HepG2 (cell line): ENCODE data around the gene TIMM10. TPM values are rescaled to one million over a fixed set of nuclear protein-coding genes. Genes with fewer than 3 reads are reported as not detected.

Experiments
- HDAC2 ChIP-seq: sonication (generic); formaldehyde crosslinking; IDR thresholded peaks from 2 replicates; pipeline ENCODE4 v1.4.0; 2020; ENCODE audit warnings: missing genetic modification reagents
- HNRNPUL1 ChIP-seq: fragments of 200-400 bp; formaldehyde crosslinking; IDR thresholded peaks from 2 replicates; pipeline ENCODE4 v1.6.1; 2017; ENCODE audit warnings: low read depth, mild to moderate bottlenecking, low read length, moderate library complexity
- PAWR ChIP-seq: sonication (generic); formaldehyde crosslinking; IDR thresholded peaks from 2 replicates; pipeline ENCODE4 v1.4.0; 2020; ENCODE audit warnings: missing genetic modification reagents, mild to moderate bottlenecking, borderline replicate concordance
- POGZ ChIP-seq: sonication (generic); formaldehyde crosslinking; IDR thresholded peaks from 2 replicates; pipeline ENCODE4 v1.4.0; 2020; ENCODE audit warnings: mild to moderate bottlenecking, missing genetic modification reagents
- REPIN1 ChIP-seq: sonication (generic); formaldehyde crosslinking; IDR thresholded peaks from 2 replicates; pipeline ENCODE4 v1.8.0; 2022; ENCODE audit warnings: missing genetic modification reagents, low read depth, mild to moderate bottlenecking, borderline replicate concordance
- SAP130 ChIP-seq: IDR thresholded peaks from 2 replicates; pipeline ENCODE4 v1.6.1; 2016; ENCODE audit warnings: low read depth
- SKIL ChIP-seq: sonication (generic); formaldehyde crosslinking; IDR thresholded peaks from 2 replicates; pipeline ENCODE4 v1.8.0; 2022; ENCODE audit warnings: missing genetic modification reagents, mild to moderate bottlenecking, moderate library complexity, borderline replicate concordance
- TBX3 ChIP-seq: fragments of 450-650 bp; IDR thresholded peaks from 2 replicates; pipeline ENCODE4 v1.6.1; 2017; ENCODE audit warnings: antibody characterized with exemption, mild to moderate bottlenecking, inconsistent platforms, borderline replicate concordance
- USF2 ChIP-seq, 2 experiments: sonication (generic) in 1 of 2; formaldehyde crosslinking in 1 of 2; IDR thresholded peaks; 2 replicates each; pipeline versions ENCODE4 v1.5.1 to v1.6.1; 2011 to 2020; ENCODE audit warnings: borderline replicate concordance in 1 of 2, low read depth in 1 of 2, low read length in 1 of 2, mild to moderate bottlenecking in 1 of 2, missing genetic modification reagents in 1 of 2, moderate library complexity in 1 of 2
- ZBTB33 ChIP-seq: sonication (generic); formaldehyde crosslinking; IDR thresholded peaks from 2 replicates; pipeline ENCODE4 v1.4.0; 2020; ENCODE audit warnings: missing genetic modification reagents
- ZBTB8A ChIP-seq: sonication (generic); formaldehyde crosslinking; IDR thresholded peaks from 2 replicates; pipeline ENCODE4 v1.4.0; 2020; ENCODE audit warnings: mild to moderate bottlenecking, low read depth, missing genetic modification reagents, borderline replicate concordance
- ZHX2 ChIP-seq, 2 experiments: sonication (generic) in 1 of 2; formaldehyde crosslinking in 1 of 2; IDR thresholded peaks; 2 replicates each; pipeline versions ENCODE4 v1.6.1 to v1.9.0; 2014 to 2022; ENCODE audit warnings: antibody characterized with exemption in 1 of 2, borderline replicate concordance in 1 of 2, inconsistent platforms in 1 of 2, low read depth in 1 of 2, missing genetic modification reagents in 1 of 2
- ZNF432 ChIP-seq: sonication (generic); formaldehyde crosslinking; IDR thresholded peaks from 2 replicates; pipeline ENCODE4 v1.5.0; 2020; ENCODE audit warnings: missing genetic modification reagents, mild to moderate bottlenecking, borderline replicate concordance
- polyA plus RNA-seq, 8 experiments: library from polyadenylated mRNA; depleted of rRNA in 3 of 8; stranded (reverse) in 7 of 8; unstranded in 1 of 8; fragments of >200 nt; fragmentation: Illumina TruSeq in 4 of 8; extraction: Trizol in 4 of 8; gene quantifications; 2 replicates each; pipeline versions ENCODE4 v1.2.1 to v1.2.3, GENCODE V29; 2011 to 2016; ENCODE audit warnings: low read depth in 4 of 8, missing spikeins in 1 of 8, mixed read lengths in 1 of 8; ENCODE audit not compliant: insufficient read depth in 1 of 8
- total RNA-seq, 5 experiments: library from RNA; depleted of rRNA; stranded (reverse); fragments of >200 nt; fragmentation: Illumina TruSeq; extraction: Trizol; gene quantifications; 2 replicates each; pipeline ENCODE4 v1.2.3, GENCODE V29; 2016; ENCODE audit warnings: low read depth in 1 of 5

TIMM10 gene
- total and polyA plus RNA-seq, 2 of the 13 experiments (the other 11 are each of a cell fraction or from before 2014, with no cell fraction given), result 67.8 to 82.2 TPM

- no peak for TF ChIP-seq ZHX2 (IDR thresholded peaks at IDR 0.05; ENCODE audit: low read depth)
- TF ChIP-seq ZHX2 (CRISPR knock-in tag; IDR thresholded peaks at IDR 0.05; ENCODE audit: borderline replicate concordance), result peak; percentile 84; the same call in 1 of the 2 replicates
- TF ChIP-seq ZNF432 (CRISPR knock-in tag), result no peak
- peak; percentile 18; the same call in 1 of the 2 replicates for TF ChIP-seq ZBTB33 (CRISPR knock-in tag)
- TF ChIP-seq PAWR (CRISPR knock-in tag), result no peak
- TF ChIP-seq SAP130 (CRISPR knock-in tag), result peak; percentile 99
- TF ChIP-seq REPIN1, result peak; percentile 71; the same call in 1 of the 2 replicates
- peak; percentile 48; the same call in 1 of the 2 replicates for TF ChIP-seq SKIL (CRISPR knock-in tag)
- no peak for TF ChIP-seq ZBTB8A (CRISPR knock-in tag)
- no peak for TF ChIP-seq USF2 (IDR thresholded peaks at IDR 0.05; ENCODE audit: low read depth, low read length)
- peak; percentile 31; the same call in 1 of the 2 replicates for TF ChIP-seq USF2 (CRISPR knock-in tag; IDR thresholded peaks at IDR 0.05; ENCODE audit: borderline replicate concordance)
- no peak for TF ChIP-seq HNRNPUL1
- TF ChIP-seq POGZ (CRISPR knock-in tag), result peak; percentile 79
- TF ChIP-seq TBX3, result 0 out of 2 replicates have a peak, but pooled peaks have one; percentile 38
- peak; percentile 71 for TF ChIP-seq HDAC2 (CRISPR knock-in tag)
These were observed at the start of gene TIMM10 (continued) for GRCh38 chr11:57530596-57531507.
